Muscle layer of colon (tissue), 2 donors: ENCODE data around the gene CLPTM1L.
"Not testable (repeated sequence)": the region's sequence is repeated elsewhere in the genome, so short reads cannot be mapped to it uniquely, and the experiment has no call there.

ENCODE experiments used
- H3K27ac ChIP-seq: one replicate; pipeline ENCODE4 v1.7.0; 2013; ENCODE audit warnings: low read depth, mild to moderate bottlenecking, low read length, moderate library complexity
- H3K27me3 ChIP-seq, 2 donors: one replicate each; pipeline ENCODE4 v1.7.0; 2013; ENCODE audit warnings: low read length in 2 of 2, mild to moderate bottlenecking in 2 of 2; ENCODE audit not compliant: insufficient read depth in 2 of 2, control insufficient read depth in 1 of 2
- H3K36me3 ChIP-seq: one replicate; pipeline ENCODE4 v1.7.0; 2013; ENCODE audit warnings: mild to moderate bottlenecking, low read length; ENCODE audit not compliant: insufficient read depth
- H3K4me1 ChIP-seq: one replicate; pipeline ENCODE4 v1.7.0; 2013; ENCODE audit warnings: mild to moderate bottlenecking, low read length; ENCODE audit not compliant: insufficient read depth
- H3K4me3 ChIP-seq, 2 donors: one replicate each; pipeline ENCODE4 v1.7.0; 2013; ENCODE audit warnings: low read length in 2 of 2, low read depth in 1 of 2, mild to moderate bottlenecking in 1 of 2, moderate library complexity in 1 of 2
- H3K9ac ChIP-seq: one replicate; pipeline ENCODE4 v1.7.0; 2013; ENCODE audit warnings: low read length
- H3K9me3 ChIP-seq: one replicate; pipeline ENCODE4 v1.7.0; 2013; ENCODE audit warnings: mild to moderate bottlenecking, low read length
- donor health status: abdominal sarcoma.
- donor health status: Adenocarcinoma of cecum.

The CLPTM1L gene

GRCh38 chr5:1285883-1286291 is 59.0 kb downstream of the CLPTM1L start:
- Histone ChIP-seq H3K36me3 (no peaks in the 10 kb centered on the region), H3K9ac (no peak overlapping the region), H3K4me3 (no peak overlapping the region), H3K27ac (no peak overlapping the region), H3K27me3 (no peaks in the 10 kb centered on the region), H3K9me3 (no peaks in the 10 kb centered on the region), H3K4me1 (no peaks in the 10 kb centered on the region)

GRCh38 chr5:1285141-1285540 is 59.8 kb downstream of the CLPTM1L start:
- H3K9ac ChIP-seq, result no peak overlapping the region
- H3K4me1 ChIP-seq, result no peaks in the 10 kb centered on the region
- H3K9me3 ChIP-seq, result no peaks in the 10 kb centered on the region
- H3K36me3 ChIP-seq, result no peaks in the 10 kb centered on the region
- H3K4me3 ChIP-seq, result no peak overlapping the region
- H3K27me3 ChIP-seq, result no peaks in the 10 kb centered on the region
- H3K27ac ChIP-seq, result no peak overlapping the region

GRCh38 chr5:1284336-1284970 is 60.4 kb downstream of the CLPTM1L start:
- not testable (repeated sequence) for H3K9ac ChIP-seq, H3K4me1 ChIP-seq, H3K27me3 ChIP-seq, H3K36me3 ChIP-seq, H3K27ac ChIP-seq, H3K4me3 ChIP-seq, H3K9me3 ChIP-seq

GRCh38 chr5:1283729-1284041 is 61.2 kb downstream of the CLPTM1L start:
- H3K27me3 ChIP-seq, H3K4me3 ChIP-seq, H3K4me1 ChIP-seq, H3K36me3 ChIP-seq, H3K27ac ChIP-seq, H3K9me3 ChIP-seq, H3K9ac ChIP-seq: not testable (repeated sequence)

- H3K36me3 ChIP-seq, H3K9me3 ChIP-seq, H3K9ac ChIP-seq, H3K4me1 ChIP-seq, H3K27ac ChIP-seq, H3K4me3 ChIP-seq, H3K27me3 ChIP-seq: not testable (repeated sequence)
Measured at GRCh38 chr5:1282993-1283728, 61.7 kb downstream of the CLPTM1L start.

GRCh38 chr5:1282131-1282992 is 62.5 kb downstream of the CLPTM1L start:
- H3K27ac ChIP-seq, result no peak overlapping the region
- no peaks in the 10 kb centered on the region for H3K27me3 ChIP-seq
- no peak overlapping the region for H3K9ac ChIP-seq
- H3K36me3 ChIP-seq, result no peaks in the 10 kb centered on the region
- H3K4me3 ChIP-seq, result no peak overlapping the region
- H3K9me3 ChIP-seq, result no peaks in the 10 kb centered on the region
- no peaks in the 10 kb centered on the region for H3K4me1 ChIP-seq

GRCh38 chr5:1281038-1281882 is 63.6 kb downstream of the CLPTM1L start:
- H3K27ac ChIP-seq, result no peak overlapping the region
- H3K9me3 ChIP-seq, result no peaks in the 10 kb centered on the region
- no peak overlapping the region for H3K4me3 ChIP-seq
- no peak overlapping the region for H3K9ac ChIP-seq
- no peaks in the 10 kb centered on the region for H3K27me3 ChIP-seq
- no peaks in the 10 kb centered on the region for H3K4me1 ChIP-seq
- H3K36me3 ChIP-seq, result no peaks in the 10 kb centered on the region

GRCh38 chr5:1280177-1281037 is 64.5 kb downstream of the CLPTM1L start:
- Histone ChIP-seq H3K9ac (no peak overlapping the region), H3K4me3 (no peak overlapping the region), H3K36me3 (no peaks in the 10 kb centered on the region), H3K4me1 (no peaks in the 10 kb centered on the region), H3K27ac (no peak overlapping the region), H3K27me3 (no peaks in the 10 kb centered on the region), H3K9me3 (no peaks in the 10 kb centered on the region)

- Histone ChIP-seq H3K9ac (no peak overlapping the region), H3K4me1 (no peaks in the 10 kb centered on the region), H3K4me3 (no peak overlapping the region), H3K27ac (no peak overlapping the region), H3K36me3 (no peaks in the 10 kb centered on the region), H3K9me3 (no peaks in the 10 kb centered on the region), H3K27me3 (no peaks in the 10 kb centered on the region)
Measured at GRCh38 chr5:1279443-1280151, 65.3 kb downstream of the CLPTM1L start.
